ENCODE measurements around the gene SALL4.
"Not testable (repeated sequence)": the region's sequence is repeated elsewhere in the genome, so short reads cannot be mapped to it uniquely, and the experiment has no call there.

DNA sequence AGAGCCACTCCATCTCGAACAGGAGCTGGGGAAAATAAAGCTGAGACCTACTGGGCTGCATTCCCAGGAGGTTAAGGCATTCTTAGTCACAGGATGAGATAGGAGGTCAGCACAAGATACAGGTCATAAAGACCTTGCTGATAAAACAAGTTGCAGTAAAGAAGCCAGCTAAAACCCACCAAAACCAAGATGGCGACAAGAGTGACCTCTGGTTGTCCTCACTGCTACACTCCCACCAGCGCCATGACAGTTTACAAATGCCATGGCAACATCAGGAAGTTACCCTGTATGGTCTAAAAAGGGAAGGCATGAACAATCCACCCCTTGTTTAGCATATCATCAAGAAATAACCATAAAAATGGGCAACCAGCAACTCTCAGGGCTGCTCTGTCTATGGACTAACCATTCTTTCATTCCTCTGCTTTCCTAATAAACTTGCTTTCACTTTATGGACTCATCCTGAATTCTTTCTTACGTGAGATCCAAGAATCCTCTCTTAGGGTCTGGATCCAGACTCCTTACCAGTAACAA is 24.0 kb downstream of the SALL4 start:
- TF ChIP-seq SNRNP70 (optimal IDR thresholded peaks at IDR 0.05; ENCODE audit: low read depth, low read length); NR2C1 (IDR thresholded peaks at IDR 0.05); NR2C1 (tag; IDR thresholded peaks at IDR 0.05); SIN3A (IDR thresholded peaks at IDR 0.05; ENCODE audit: borderline replicate concordance in 2 of 2, control insufficient read depth in 1 of 2, low read depth in 2 of 2, low read length in 2 of 2); ZBTB8A (IDR thresholded peaks at IDR 0.05; ENCODE audit: partially characterized antibody); STAT6 (CRISPR knock-in tag; IDR thresholded peaks at IDR 0.05); RAD51 (IDR thresholded peaks at IDR 0.05; ENCODE audit: borderline replicate concordance, low read depth); CHD4 (IDR thresholded peaks at IDR 0.05; ENCODE audit: insufficient read depth, insufficient replicate concordance, low read depth, low read length, poor library complexity, severe bottlenecking): not testable (repeated sequence)
- TF ChIP-seq, protein P1, sequence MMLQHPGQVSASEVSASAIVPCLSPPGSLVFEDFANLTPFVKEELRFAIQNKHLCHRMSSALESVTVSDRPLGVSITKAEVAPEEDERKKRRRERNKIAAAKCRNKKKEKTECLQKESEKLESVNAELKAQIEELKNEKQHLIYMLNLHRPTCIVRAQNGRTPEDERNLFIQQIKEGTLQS (IDR thresholded peaks at IDR 0.05), result not testable (repeated sequence)
- TF ChIP-seq, protein P1 (CRISPR knock-in tag; conservative IDR thresholded peaks at IDR 0.05), result not testable (repeated sequence)

Data from K562 (cell line).